ENCODE measurements around the gene DCP1A.
"Not testable (repeated sequence)": the region's sequence is repeated elsewhere in the genome, so short reads cannot be mapped to it uniquely, and the experiment has no call there.

DCP1A gene

GRCh38 chr3:53350652-53351051, 3.3 kb upstream of the DCP1A start:
- no peak for ATAC-seq
- no peak for TF ChIP-seq ARNTL (CRISPR knock-in tag; IDR thresholded peaks at IDR 0.05; ENCODE audit: borderline replicate concordance, low read depth)
- no peak for TF ChIP-seq OSR1 (CRISPR knock-in tag; IDR thresholded peaks at IDR 0.05)
- no peak for TF ChIP-seq ZNF70 (CRISPR knock-in tag; IDR thresholded peaks at IDR 0.05)
- no peak for TF ChIP-seq PATZ1 (CRISPR knock-in tag; IDR thresholded peaks at IDR 0.05; ENCODE audit: borderline replicate concordance)
- no peak for TF ChIP-seq TSHZ2 (CRISPR knock-in tag; IDR thresholded peaks at IDR 0.05)
- TF ChIP-seq GLIS3 (CRISPR knock-in tag; IDR thresholded peaks at IDR 0.05) = no peak
- no peak for TF ChIP-seq CREB5 (CRISPR knock-in tag; IDR thresholded peaks at IDR 0.05; ENCODE audit: low read depth)
- no peak for TF ChIP-seq RARB (CRISPR knock-in tag; IDR thresholded peaks at IDR 0.05)
- TF ChIP-seq CSRNP3 (CRISPR knock-in tag; IDR thresholded peaks at IDR 0.05) = no peak
- TF ChIP-seq ISL1 (CRISPR knock-in tag; IDR thresholded peaks at IDR 0.05) = no peak
- TF ChIP-seq ESRRG (CRISPR knock-in tag; IDR thresholded peaks at IDR 0.05) = no peak
- no peak for TF ChIP-seq TOX (CRISPR knock-in tag; IDR thresholded peaks at IDR 0.05; ENCODE audit: borderline replicate concordance)
- TF ChIP-seq ZNF8 (CRISPR knock-in tag; IDR thresholded peaks at IDR 0.05) = no peak
- no peak for TF ChIP-seq CSDC2 (CRISPR knock-in tag; IDR thresholded peaks at IDR 0.05)
- TF ChIP-seq TCF4 (CRISPR knock-in tag; IDR thresholded peaks at IDR 0.05; ENCODE audit: borderline replicate concordance) = no peak; the same call in 1 of the 2 replicates
- TF ChIP-seq ZFP30 (CRISPR knock-in tag; IDR thresholded peaks at IDR 0.05) = no peak
- no peak for TF ChIP-seq PPARA (CRISPR knock-in tag; IDR thresholded peaks at IDR 0.05; ENCODE audit: borderline replicate concordance)
- no peak for TF ChIP-seq POU6F1 (CRISPR knock-in tag; IDR thresholded peaks at IDR 0.05; ENCODE audit: borderline replicate concordance, low read depth)

- ATAC-seq = not testable (repeated sequence)
Observed at GRCh38 chr3:53348118-53348517, 775 bp upstream of the DCP1A start.

GRCh38 chr3:53346922-53347260, 452 bp downstream of the DCP1A start:
- no peak for TF ChIP-seq PPARA (CRISPR knock-in tag; IDR thresholded peaks at IDR 0.05; ENCODE audit: borderline replicate concordance)
- TF ChIP-seq SNAI2 (CRISPR knock-in tag; IDR thresholded peaks at IDR 0.05) = no peak
- no peak for TF ChIP-seq ZNF565 (CRISPR knock-in tag; conservative IDR thresholded peaks at IDR 0.05; ENCODE audit: low read depth)
- TF ChIP-seq ESRRG (CRISPR knock-in tag; IDR thresholded peaks at IDR 0.05) = no peak
- peak; percentile 35 for ATAC-seq

GRCh38 chr3:53346514-53346913, 829 bp downstream of the DCP1A start:
- ATAC-seq = no peak
- TF ChIP-seq BACH2 (CRISPR knock-in tag; IDR thresholded peaks at IDR 0.05; ENCODE audit: borderline replicate concordance) (no peak), CSDC2 (CRISPR knock-in tag; IDR thresholded peaks at IDR 0.05) (no peak), ZFP3 (CRISPR knock-in tag; IDR thresholded peaks at IDR 0.05) (no peak), ISL1 (CRISPR knock-in tag; IDR thresholded peaks at IDR 0.05) (no peak), TCF4 (CRISPR knock-in tag; IDR thresholded peaks at IDR 0.05; ENCODE audit: borderline replicate concordance) (no peak), PPARA (CRISPR knock-in tag; IDR thresholded peaks at IDR 0.05; ENCODE audit: borderline replicate concordance) (no peak), TOX (CRISPR knock-in tag; IDR thresholded peaks at IDR 0.05; ENCODE audit: borderline replicate concordance) (no peak), ZC3H10 (CRISPR knock-in tag; IDR thresholded peaks at IDR 0.05) (no peak), ZNF70 (CRISPR knock-in tag; IDR thresholded peaks at IDR 0.05) (no peak), ZFP30 (CRISPR knock-in tag; IDR thresholded peaks at IDR 0.05) (no peak), GLIS3 (CRISPR knock-in tag; IDR thresholded peaks at IDR 0.05) (no peak), ZNF8 (CRISPR knock-in tag; IDR thresholded peaks at IDR 0.05) (no peak), OSR1 (CRISPR knock-in tag; IDR thresholded peaks at IDR 0.05) (no peak), CSRNP3 (CRISPR knock-in tag; IDR thresholded peaks at IDR 0.05) (no peak), SNAI2 (CRISPR knock-in tag; IDR thresholded peaks at IDR 0.05) (no peak), RARB (CRISPR knock-in tag; IDR thresholded peaks at IDR 0.05) (no peak), ESRRG (CRISPR knock-in tag; IDR thresholded peaks at IDR 0.05) (no peak)
